DND-41 (cell line): ENCODE measurements around the gene MAP4.

Experiments
- ATAC-seq: fragments of 200-7000 bp; cut with Tn5 transposase; 3 replicates; pipeline ENCODE4 v1.9.1; 2021; ENCODE audit warnings: low read depth; ENCODE audit not compliant: insufficient read depth
- DNase-seq: peaks from one replicate; pipeline ENCODE4 v3.0.0-alpha.2; 2020
- H2AFZ ChIP-seq: 2 replicates; pipeline ENCODE4 v1.6.0; 2012; ENCODE audit warnings: low read depth, low read length
- H3K27ac ChIP-seq: 2 replicates; pipeline ENCODE4 v1.5.1; 2012; ENCODE audit warnings: low read length, inconsistent platforms
- H3K27me3 ChIP-seq: fragments of 200-600 bp; sonication (generic); 2 replicates; pipeline ENCODE4 v1.6.0; 2012; ENCODE audit warnings: low read length, mild to moderate bottlenecking, inconsistent platforms; ENCODE audit not compliant: insufficient read depth, poor library complexity
- H3K36me3 ChIP-seq: 2 replicates; pipeline ENCODE4 v1.5.1; 2012; ENCODE audit warnings: low read length, inconsistent platforms; ENCODE audit not compliant: insufficient read depth
- H3K4me1 ChIP-seq: 2 replicates; pipeline ENCODE4 v1.5.1; 2012; ENCODE audit warnings: mild to moderate bottlenecking, low read length; ENCODE audit not compliant: insufficient read depth
- H3K4me2 ChIP-seq: 2 replicates; pipeline ENCODE4 v1.6.0; 2012; ENCODE audit warnings: mild to moderate bottlenecking, moderate library complexity, low read length, inconsistent platforms; ENCODE audit not compliant: insufficient read depth
- H3K4me3 ChIP-seq, 2 experiments: fragments of 200-600 bp in 1 of 2; shearing (Covaris generic) in 1 of 2; 2 replicates each; pipeline ENCODE4 v1.5.1; 2012 to 2016; ENCODE audit warnings: inconsistent platforms in 2 of 2, low read length in 2 of 2, mild to moderate bottlenecking in 2 of 2, low read depth in 1 of 2, moderate library complexity in 1 of 2
- H3K79me2 ChIP-seq: 2 replicates; pipeline ENCODE4 v1.6.0; 2012; ENCODE audit warnings: low read length, inconsistent platforms; ENCODE audit not compliant: insufficient read depth
- H3K9ac ChIP-seq: 2 replicates; pipeline ENCODE4 v1.6.0; 2012; ENCODE audit warnings: low read depth, mild to moderate bottlenecking, inconsistent platforms, low read length, moderate library complexity
- H3K9me3 ChIP-seq: 2 replicates; pipeline ENCODE4 v1.5.1; 2012; ENCODE audit warnings: low read length, moderate library complexity, mild to moderate bottlenecking, inconsistent platforms; ENCODE audit not compliant: insufficient read depth, severe bottlenecking
- H4K20me1 ChIP-seq: 2 replicates; pipeline ENCODE4 v1.6.0; 2012; ENCODE audit warnings: low read length; ENCODE audit not compliant: insufficient read depth
- EZH2 ChIP-seq: IDR thresholded peaks from 3 replicates; pipeline ENCODE4 v1.6.1; 2012; ENCODE audit warnings: borderline replicate concordance, low read depth, mild to moderate bottlenecking, moderate library complexity, low read length, inconsistent platforms; ENCODE audit not compliant: severe bottlenecking
- TF ChIP-seq, protein P1 (sequence below): IDR thresholded peaks from 2 replicates; pipeline ENCODE4 v1.5.1; 2012; ENCODE audit warnings: borderline replicate concordance, low read length, moderate library complexity, mild to moderate bottlenecking; ENCODE audit not compliant: poor library complexity, severe bottlenecking; ENCODE audit errors: extremely low read depth

Gene MAP4

GRCh38 chr3:47930979-47931378 lies 85.2 kb downstream of the MAP4 start:
- no peaks in the 10 kb centered on the region for H3K9me3 ChIP-seq
- H3K4me3 ChIP-seq: no peak overlapping the region
- H3K4me1 ChIP-seq: no peaks in the 10 kb centered on the region
- H2AFZ ChIP-seq: no peak overlapping the region
- ATAC-seq (no peak), DNase-seq (no peak)
- no peak overlapping the region for H3K27ac ChIP-seq
- H3K36me3 ChIP-seq: peaks cover 20% of the 10 kb centered on the region
- H3K79me2 ChIP-seq: no peaks in the 10 kb centered on the region
- TF ChIP-seq, protein P1, sequence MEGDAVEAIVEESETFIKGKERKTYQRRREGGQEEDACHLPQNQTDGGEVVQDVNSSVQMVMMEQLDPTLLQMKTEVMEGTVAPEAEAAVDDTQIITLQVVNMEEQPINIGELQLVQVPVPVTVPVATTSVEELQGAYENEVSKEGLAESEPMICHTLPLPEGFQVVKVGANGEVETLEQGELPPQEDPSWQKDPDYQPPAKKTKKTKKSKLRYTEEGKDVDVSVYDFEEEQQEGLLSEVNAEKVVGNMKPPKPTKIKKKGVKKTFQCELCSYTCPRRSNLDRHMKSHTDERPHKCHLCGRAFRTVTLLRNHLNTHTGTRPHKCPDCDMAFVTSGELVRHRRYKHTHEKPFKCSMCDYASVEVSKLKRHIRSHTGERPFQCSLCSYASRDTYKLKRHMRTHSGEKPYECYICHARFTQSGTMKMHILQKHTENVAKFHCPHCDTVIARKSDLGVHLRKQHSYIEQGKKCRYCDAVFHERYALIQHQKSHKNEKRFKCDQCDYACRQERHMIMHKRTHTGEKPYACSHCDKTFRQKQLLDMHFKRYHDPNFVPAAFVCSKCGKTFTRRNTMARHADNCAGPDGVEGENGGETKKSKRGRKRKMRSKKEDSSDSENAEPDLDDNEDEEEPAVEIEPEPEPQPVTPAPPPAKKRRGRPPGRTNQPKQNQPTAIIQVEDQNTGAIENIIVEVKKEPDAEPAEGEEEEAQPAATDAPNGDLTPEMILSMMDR: no peak
- TF ChIP-seq EZH2: no peak
- H3K9ac ChIP-seq: no peak overlapping the region
- H3K4me2 ChIP-seq: no peak overlapping the region
- H4K20me1 ChIP-seq: no peaks in the 10 kb centered on the region
- no peaks in the 10 kb centered on the region for H3K27me3 ChIP-seq

DNA sequence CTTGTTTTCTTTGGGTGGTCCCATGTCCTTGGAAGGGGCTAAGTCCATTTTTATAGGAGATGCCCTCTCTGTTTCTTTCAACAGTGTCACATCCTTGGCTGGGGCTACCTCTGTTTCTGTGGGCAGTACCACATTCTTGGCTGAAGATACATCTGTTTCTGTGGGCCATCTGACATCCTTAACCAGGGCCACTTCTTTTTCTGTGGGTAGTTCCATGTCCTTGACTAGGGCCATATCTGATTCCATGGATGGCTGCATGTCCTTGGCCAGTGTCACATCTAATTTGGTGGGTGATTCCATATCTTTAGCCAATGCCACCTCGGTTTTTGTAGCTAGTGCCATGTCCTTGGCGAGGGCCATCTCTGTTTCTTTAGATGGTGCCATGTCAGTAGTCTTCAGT lies 99.5 kb downstream of the MAP4 start:
- Histone ChIP-seq H3K9me3 (no peaks in the 10 kb centered on the region), H2AFZ (no peak overlapping the region), H3K4me3 (no peak overlapping the region), H4K20me1 (no peaks in the 10 kb centered on the region), H3K9ac (no peak overlapping the region), H3K36me3 (peaks cover 59% of the 10 kb centered on the region), H3K27ac (no peak overlapping the region), H3K27me3 (no peaks in the 10 kb centered on the region), H3K4me2 (no peak overlapping the region), H3K4me1 (no peaks in the 10 kb centered on the region), H3K79me2 (no peaks in the 10 kb centered on the region)
- no peak for TF ChIP-seq EZH2
- TF ChIP-seq, protein P1: no peak
- ATAC-seq (no peak), DNase-seq (no peak)

DNA sequence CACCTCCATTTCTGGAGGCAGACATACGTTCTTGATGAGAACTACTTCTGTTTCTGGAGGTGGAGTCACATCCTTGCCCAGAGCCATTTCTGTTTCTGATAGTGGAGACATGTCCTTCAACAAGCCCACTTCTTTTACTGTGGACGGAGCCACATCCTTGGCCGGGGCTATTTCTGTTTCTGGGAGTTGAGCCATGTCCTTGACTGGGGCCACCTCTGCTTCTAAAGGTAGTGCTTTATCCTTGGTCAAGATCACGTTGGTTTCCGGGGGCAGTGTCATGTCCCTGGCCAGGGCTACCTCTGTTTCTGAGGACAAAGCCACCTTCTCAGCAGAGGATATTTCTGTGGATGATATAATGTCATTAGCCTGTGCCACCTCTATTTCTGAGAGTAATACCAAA lies 100.0 kb downstream of the MAP4 start:
- H3K79me2 ChIP-seq: no peaks in the 10 kb centered on the region
- ATAC-seq (no peak), DNase-seq (no peak)
- H3K27ac ChIP-seq: no peak overlapping the region
- peaks cover 59% of the 10 kb centered on the region for H3K36me3 ChIP-seq
- no peak overlapping the region for H3K9ac ChIP-seq
- H3K27me3 ChIP-seq: no peaks in the 10 kb centered on the region
- H3K4me1 ChIP-seq: no peaks in the 10 kb centered on the region
- no peak overlapping the region for H3K4me3 ChIP-seq
- TF ChIP-seq EZH2: no peak
- TF ChIP-seq, protein P1: no peak
- no peak overlapping the region for H2AFZ ChIP-seq
- no peaks in the 10 kb centered on the region for H3K9me3 ChIP-seq
- no peak overlapping the region for H3K4me2 ChIP-seq
- H4K20me1 ChIP-seq: no peaks in the 10 kb centered on the region

DNA sequence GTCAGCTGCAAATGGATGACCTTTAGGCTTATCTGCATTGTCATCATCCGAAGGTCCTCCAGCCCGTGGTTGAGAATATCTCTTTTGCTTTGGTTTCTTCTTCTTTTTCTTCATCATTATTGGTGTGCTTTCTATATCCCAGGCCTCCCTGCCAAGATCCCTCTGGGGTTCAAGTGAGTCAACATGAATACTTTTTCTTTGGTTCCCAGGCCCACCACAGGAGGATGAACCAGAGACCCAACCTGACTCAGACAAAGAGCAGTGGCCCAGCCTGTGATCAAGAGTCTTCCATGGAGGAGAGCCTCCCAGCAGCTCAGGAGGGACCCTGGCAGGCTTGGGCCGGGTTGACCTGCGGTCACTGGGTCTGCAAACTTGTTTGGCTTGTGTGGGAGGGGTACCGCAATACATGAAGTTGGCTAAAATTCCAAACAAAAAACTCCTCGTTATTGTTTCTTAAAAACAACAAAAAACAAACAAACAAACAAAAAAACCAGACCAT lies 104.2 kb downstream of the MAP4 start:
- TF ChIP-seq, protein P1: no peak
- no peak for TF ChIP-seq EZH2
- H3K4me1 ChIP-seq: no peaks in the 10 kb centered on the region

More for the DNA sequence above, 104.2 kb downstream of the MAP4 start:
- Histone ChIP-seq H3K36me3 (peaks cover 49% of the 10 kb centered on the region), H4K20me1 (no peaks in the 10 kb centered on the region), H3K4me3 (no peak overlapping the region), H3K79me2 (no peaks in the 10 kb centered on the region), H3K9ac (no peak overlapping the region), H3K4me2 (no peak overlapping the region), H3K27me3 (no peaks in the 10 kb centered on the region), H2AFZ (no peak overlapping the region), H3K9me3 (no peaks in the 10 kb centered on the region), H3K27ac (no peak overlapping the region)
- ATAC-seq: no peak
- DNase-seq: no peak
